HepG2 (cell line): ENCODE data around the gene FBXO41. TPM values are rescaled to one million over a fixed set of nuclear protein-coding genes. Genes with fewer than 3 reads are reported as not detected.

Experiments used
- ESRRA ChIP-seq: sonication (generic); formaldehyde crosslinking; IDR thresholded peaks from 2 replicates; pipeline ENCODE4 v1.5.1; 2020; ENCODE audit warnings: mild to moderate bottlenecking, low read depth, missing genetic modification reagents
- KDM5B ChIP-seq: sonication (generic); formaldehyde crosslinking; IDR thresholded peaks from 2 replicates; pipeline ENCODE4 v1.4.0; 2020; ENCODE audit warnings: missing genetic modification reagents, mild to moderate bottlenecking, borderline replicate concordance
- MIER2 ChIP-seq: IDR thresholded peaks from 2 replicates; pipeline ENCODE4 v1.6.1; 2016; ENCODE audit warnings: missing biosample characterization, missing genetic modification reagents
- PITX1 ChIP-seq: sonication (generic); formaldehyde crosslinking; IDR thresholded peaks from 2 replicates; pipeline ENCODE4 v1.5.1; 2020; ENCODE audit warnings: mild to moderate bottlenecking, missing genetic modification reagents
- SP5 ChIP-seq: IDR thresholded peaks from 2 replicates; pipeline ENCODE4 v1.6.1; 2016; ENCODE audit warnings: low read depth, borderline replicate concordance
- TBL1XR1 ChIP-seq: fragments of 150-350 bp; IDR thresholded peaks from 2 replicates; pipeline ENCODE4 v1.6.1; 2014; ENCODE audit warnings: borderline replicate concordance, low read length; ENCODE audit not compliant: partially characterized antibody
- THRA ChIP-seq: sonication (generic); formaldehyde crosslinking; IDR thresholded peaks from 2 replicates; pipeline ENCODE4 v1.4.0; 2020; ENCODE audit warnings: missing genetic modification reagents, borderline replicate concordance
- ZNF503 ChIP-seq: sonication (generic); formaldehyde crosslinking; IDR thresholded peaks from 2 replicates; pipeline ENCODE4 v1.4.0; 2020; ENCODE audit warnings: missing genetic modification reagents
- ZNF639 ChIP-seq: conservative IDR thresholded peaks from 2 replicates; pipeline ENCODE4 v1.6.1; 2018; ENCODE audit warnings: missing genetic modification reagents
- polyA plus RNA-seq, 8 experiments: library from polyadenylated mRNA; depleted of rRNA in 3 of 8; stranded (reverse) in 7 of 8; unstranded in 1 of 8; fragments of >200 nt; fragmentation: Illumina TruSeq in 4 of 8; extraction: Trizol in 4 of 8; gene quantifications; 2 replicates each; pipeline versions ENCODE4 v1.2.1 to v1.2.3, GENCODE V29; 2011 to 2016; ENCODE audit warnings: low read depth in 4 of 8, missing spikeins in 1 of 8, mixed read lengths in 1 of 8; ENCODE audit not compliant: insufficient read depth in 1 of 8
- total RNA-seq, 5 experiments: library from RNA; depleted of rRNA; stranded (reverse); fragments of >200 nt; fragmentation: Illumina TruSeq; extraction: Trizol; gene quantifications; 2 replicates each; pipeline ENCODE4 v1.2.3, GENCODE V29; 2016; ENCODE audit warnings: low read depth in 1 of 5
- TF ChIP-seq, protein P1 (sequence below): IDR thresholded peaks from 2 replicates; pipeline ENCODE4 v1.6.1; 2016; ENCODE audit warnings: low read depth, control low read depth

The FBXO41 gene
- total and polyA plus RNA-seq, 2 of the 13 experiments (the other 11 are each of a cell fraction or from before 2014, with no cell fraction given) = 4.2 to 10.3 TPM

DNA sequence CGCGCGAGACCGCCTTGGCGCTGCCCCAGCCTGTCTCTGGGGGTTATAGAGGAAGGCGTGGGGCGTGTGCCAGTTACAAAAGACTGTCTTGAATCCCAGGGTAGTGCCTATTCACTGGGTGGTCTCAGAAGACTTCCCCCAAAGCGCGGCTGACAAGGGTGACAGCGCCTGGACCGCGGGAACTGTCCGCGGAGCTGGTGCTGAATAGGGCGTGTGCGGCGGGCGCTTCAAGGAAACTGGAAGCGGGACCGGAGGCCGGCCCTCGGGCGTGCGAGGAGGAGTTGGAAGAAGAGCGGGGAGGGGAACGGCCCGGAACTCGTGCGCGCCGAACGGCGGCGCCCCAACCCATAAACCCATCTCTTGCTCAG, 6.8 kb upstream of the FBXO41 start (continued):
- TF ChIP-seq KDM5B (peak; percentile 91; the same call in 1 of the 2 replicates), ESRRA (CRISPR knock-in tag) (0 out of 2 replicates have a peak, but pooled peaks have one; percentile 25), PITX1 (no peak; the same call in 1 of the 2 replicates), ZNF503 (CRISPR knock-in tag) (peak; percentile 46; the same call in 1 of the 2 replicates), TBL1XR1 (no peak), ZNF639 (CRISPR knock-in tag) (0 out of 2 replicates have a peak, but pooled peaks have one; percentile 28), THRA (CRISPR knock-in tag) (peak; percentile 73; the same call in 1 of the 2 replicates), MIER2 (CRISPR knock-in tag) (peak; percentile 98), SP5 (no peak)
- TF ChIP-seq, protein P1, sequence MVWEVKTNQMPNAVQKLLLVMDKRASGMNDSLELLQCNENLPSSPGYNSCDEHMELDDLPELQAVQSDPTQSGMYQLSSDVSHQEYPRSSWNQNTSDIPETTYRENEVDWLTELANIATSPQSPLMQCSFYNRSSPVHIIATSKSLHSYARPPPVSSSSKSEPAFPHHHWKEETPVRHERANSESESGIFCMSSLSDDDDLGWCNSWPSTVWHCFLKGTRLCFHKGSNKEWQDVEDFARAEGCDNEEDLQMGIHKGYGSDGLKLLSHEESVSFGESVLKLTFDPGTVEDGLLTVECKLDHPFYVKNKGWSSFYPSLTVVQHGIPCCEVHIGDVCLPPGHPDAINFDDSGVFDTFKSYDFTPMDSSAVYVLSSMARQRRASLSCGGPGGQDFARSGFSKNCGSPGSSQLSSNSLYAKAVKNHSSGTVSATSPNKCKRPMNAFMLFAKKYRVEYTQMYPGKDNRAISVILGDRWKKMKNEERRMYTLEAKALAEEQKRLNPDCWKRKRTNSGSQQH (CRISPR knock-in tag) = peak; percentile 85; the same call in 1 of the 2 replicates
